Measurements from ENCODE around the gene PLEKHA6. TPM values are rescaled to one million over a fixed set of nuclear protein-coding genes. Genes with fewer than 3 reads are reported as not detected.

The PLEKHA6 gene
- total and polyA plus RNA-seq, 8 donors, result 9.5 to 23.8 (median 15.0) TPM

DNA sequence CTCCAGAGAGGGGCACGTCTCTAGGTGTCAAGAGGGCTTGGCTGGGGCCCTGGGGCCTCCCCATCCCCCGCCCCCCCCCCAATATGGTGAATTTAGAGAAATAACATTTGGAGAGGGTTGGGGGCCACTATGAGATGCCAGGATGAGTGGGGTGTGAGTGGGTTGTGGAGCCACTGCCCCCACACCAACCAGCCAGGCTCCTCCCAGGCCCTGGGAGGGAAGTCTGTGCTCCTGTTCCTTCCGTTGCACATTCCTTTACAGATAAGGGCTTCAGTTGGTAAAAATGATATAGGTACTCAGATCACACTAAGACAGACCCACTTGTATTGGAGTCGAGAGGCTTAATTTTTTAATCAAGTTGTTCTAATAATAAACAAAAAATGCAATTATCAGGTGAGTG, 585 bp upstream of the PLEKHA6 start:
- no peak for FAIRE-seq
- 55 to 57% methylated on average over 4 of the region's 4 CpGs for WGBS, 2 donors

DNA sequence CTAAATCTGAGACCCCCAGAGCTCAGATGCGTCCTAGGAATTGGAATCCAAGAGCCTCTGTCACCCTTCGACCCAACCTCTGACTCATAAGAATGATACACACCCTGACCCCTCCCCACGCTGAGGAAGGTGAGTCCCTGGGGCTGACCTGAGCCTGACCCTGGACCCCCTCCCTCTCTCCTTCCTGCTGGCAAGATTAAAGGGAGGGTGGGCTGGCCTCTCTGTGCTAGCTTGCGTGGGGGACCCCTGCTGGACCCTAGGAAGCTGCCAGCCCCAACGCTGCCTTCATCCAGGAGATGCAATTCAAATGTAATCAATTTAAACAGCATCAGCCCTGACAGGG, 627 bp downstream of the PLEKHA6 start:
- H3K27ac ChIP-seq, result no peak overlapping the region
- no peak overlapping the region for H3K4me3 ChIP-seq
- intact Hi-C loops (cut with DNase I), result loop anchor here in 1 of 3 donors (5.0 kb wide), 1 partner anchor 202 kb away; no protein-coding TSS in a partner anchor
- no peaks in the 10 kb centered on the region for H3K27me3 ChIP-seq
- H3K36me3 ChIP-seq, result no peaks in the 10 kb centered on the region
- no peaks in the 10 kb centered on the region for H3K9me3 ChIP-seq
- DNase-seq (no peak), ATAC-seq (no peak), FAIRE-seq (no peak)
- peaks cover 0 to 6% (median 4%) of the 10 kb centered on the region in 3 donors for H3K4me1 ChIP-seq
- TF ChIP-seq, protein P1, sequence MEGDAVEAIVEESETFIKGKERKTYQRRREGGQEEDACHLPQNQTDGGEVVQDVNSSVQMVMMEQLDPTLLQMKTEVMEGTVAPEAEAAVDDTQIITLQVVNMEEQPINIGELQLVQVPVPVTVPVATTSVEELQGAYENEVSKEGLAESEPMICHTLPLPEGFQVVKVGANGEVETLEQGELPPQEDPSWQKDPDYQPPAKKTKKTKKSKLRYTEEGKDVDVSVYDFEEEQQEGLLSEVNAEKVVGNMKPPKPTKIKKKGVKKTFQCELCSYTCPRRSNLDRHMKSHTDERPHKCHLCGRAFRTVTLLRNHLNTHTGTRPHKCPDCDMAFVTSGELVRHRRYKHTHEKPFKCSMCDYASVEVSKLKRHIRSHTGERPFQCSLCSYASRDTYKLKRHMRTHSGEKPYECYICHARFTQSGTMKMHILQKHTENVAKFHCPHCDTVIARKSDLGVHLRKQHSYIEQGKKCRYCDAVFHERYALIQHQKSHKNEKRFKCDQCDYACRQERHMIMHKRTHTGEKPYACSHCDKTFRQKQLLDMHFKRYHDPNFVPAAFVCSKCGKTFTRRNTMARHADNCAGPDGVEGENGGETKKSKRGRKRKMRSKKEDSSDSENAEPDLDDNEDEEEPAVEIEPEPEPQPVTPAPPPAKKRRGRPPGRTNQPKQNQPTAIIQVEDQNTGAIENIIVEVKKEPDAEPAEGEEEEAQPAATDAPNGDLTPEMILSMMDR (IDR thresholded peaks at IDR 0.05), result no peak
- 64 to 71% methylated on average over 5 of the region's 5 CpGs for WGBS, 2 donors

More for the DNA sequence above, 585 bp upstream of the PLEKHA6 start:
- Histone ChIP-seq H3K36me3 (no peaks in the 10 kb centered on the region), H3K4me1 (peaks cover 0 to 7% (median 4%) of the 10 kb centered on the region in 3 donors), H3K27me3 (no peaks in the 10 kb centered on the region), H3K9me3 (no peaks in the 10 kb centered on the region), H3K4me3 (no peak overlapping the region), H3K27ac (no peak overlapping the region)
- TF ChIP-seq, protein P1 (IDR thresholded peaks at IDR 0.05), result no peak
- no peak for DNase-seq
- ATAC-seq, result no peak
- intact Hi-C loops (cut with DNase I), result loop anchor here (5.0 to 10.0 kb wide), 2 partner anchors 103 to 106 kb away; no protein-coding TSS in a partner anchor

DNA sequence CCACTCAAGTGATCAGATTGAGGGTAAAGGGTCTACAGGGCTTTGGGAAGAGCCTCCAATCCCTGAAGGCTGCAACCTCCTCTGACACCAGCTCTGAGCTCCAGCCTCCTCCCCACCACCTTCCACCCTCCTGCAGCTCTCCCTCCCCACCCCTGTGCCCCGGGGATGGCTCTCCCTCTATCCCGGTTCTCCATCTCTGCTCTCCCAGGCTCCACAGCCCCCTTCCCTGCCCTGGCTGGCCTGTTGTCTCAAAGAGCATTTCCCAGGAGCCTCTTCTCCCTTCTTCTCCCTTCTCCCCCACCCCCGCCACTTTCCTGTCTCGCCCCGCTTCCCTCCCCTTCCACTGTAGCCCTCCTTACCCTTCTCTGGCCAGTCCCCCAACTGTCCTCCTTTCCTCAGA, 1.1 kb downstream of the PLEKHA6 start:
- no peaks in the 10 kb centered on the region for H3K27me3 ChIP-seq
- H3K9me3 ChIP-seq, result no peaks in the 10 kb centered on the region
- TF ChIP-seq, protein P1 (IDR thresholded peaks at IDR 0.05), result no peak
- H3K36me3 ChIP-seq, result no peaks in the 10 kb centered on the region
- H3K4me3 ChIP-seq, result no peak overlapping the region
- FAIRE-seq, result no peak
- intact Hi-C loops (cut with DNase I), result loop anchor here in 1 of 3 donors (5.0 kb wide), 1 partner anchor 201 kb away; no protein-coding TSS in a partner anchor
- ATAC-seq, result no peak
- H3K27ac ChIP-seq, result no peak overlapping the region
- 62 to 72% methylated on average over 5 of the region's 5 CpGs for WGBS, 2 donors
- DNase-seq, result no peak
- peaks cover 0 to 4% (median 3%) of the 10 kb centered on the region in 3 donors for H3K4me1 ChIP-seq

DNA sequence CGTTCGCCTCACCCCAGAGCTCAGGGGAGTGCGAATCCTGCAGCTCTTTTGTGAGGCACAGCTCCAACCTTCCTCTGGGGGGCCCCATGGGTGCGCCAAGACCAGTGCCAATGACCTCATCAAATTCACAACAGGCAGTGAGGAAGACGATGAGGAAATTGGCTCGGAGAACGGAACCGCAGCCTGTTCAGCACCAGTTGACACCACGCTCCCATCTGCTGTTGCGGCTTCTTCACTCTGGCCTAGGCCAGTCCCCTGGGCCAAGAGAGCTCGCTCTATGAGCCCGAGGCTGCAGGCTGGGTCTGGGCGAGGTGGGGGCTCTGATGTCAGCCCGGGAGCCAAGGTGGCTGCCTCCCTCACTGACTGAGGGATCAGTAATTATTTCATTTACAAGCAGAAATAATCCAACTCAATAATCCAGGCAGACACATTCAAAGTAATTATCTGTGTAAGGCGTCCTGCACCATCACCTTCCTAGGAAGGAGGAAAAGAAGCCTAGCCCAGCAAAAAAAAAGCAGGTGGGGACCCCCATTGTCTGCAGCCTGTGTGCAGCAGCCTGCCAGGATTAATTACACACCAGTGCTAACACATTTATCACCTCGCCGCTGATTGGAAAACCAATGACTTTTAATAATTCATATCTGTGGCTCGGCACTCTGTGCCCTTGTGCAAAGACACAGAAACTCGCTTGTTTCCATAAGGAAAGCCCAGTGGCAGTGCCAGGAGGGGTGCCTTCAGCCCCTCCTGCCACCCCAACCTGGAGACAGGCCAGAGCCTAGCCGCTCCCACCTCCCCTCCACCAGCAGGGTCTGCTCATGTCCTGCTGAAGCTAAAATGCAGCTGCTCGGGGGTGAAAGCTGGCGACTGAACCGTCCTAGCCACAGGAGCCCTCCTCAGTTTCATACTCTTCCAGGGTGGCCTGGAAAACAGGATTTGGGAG, 1.9 kb downstream of the PLEKHA6 start:
- peaks cover 0 to under 1% (median 0%) of the 10 kb centered on the region in 3 donors for H3K4me1 ChIP-seq
- H3K27ac ChIP-seq, result no peak overlapping the region
- H3K9me3 ChIP-seq, result no peaks in the 10 kb centered on the region
- intact Hi-C loops (cut with DNase I), result loop anchor here in 1 of 3 donors (5.0 kb wide), 1 partner anchor 201 kb away; no protein-coding TSS in a partner anchor
- TF ChIP-seq, protein P1 (IDR thresholded peaks at IDR 0.05), result no peak
- FAIRE-seq (no peak), ATAC-seq (peak in 3 of 4 donors; percentile 22 to 37 (median 25)), DNase-seq (no peak)
- WGBS, 2 donors, result 65 to 75% methylated on average over 23 of the region's 23 CpGs
- H3K27me3 ChIP-seq, result no peaks in the 10 kb centered on the region
- H3K4me3 ChIP-seq, result no peak overlapping the region
- H3K36me3 ChIP-seq, result no peaks in the 10 kb centered on the region
